Cardiac fibroblast (primary cell): ENCODE measurements around the gene TSPOAP1.

Experiments used
- DNase-seq, 2 donors: peaks; one replicate each; pipeline versions ENCODE4 v3.0.0 to v3.0.0-alpha.2; 2010; ENCODE audit warnings: low read depth in 2 of 2
- H3K4me3 ChIP-seq, 2 donors: replicated peaks in 1 of 2; 1 replicate in 1 of 2; 2 replicates in 1 of 2; pipeline ENCODE4 v1.5.1; 2011; ENCODE audit warnings: low read depth in 2 of 2, low read length in 2 of 2, mild to moderate bottlenecking in 2 of 2, moderate library complexity in 1 of 2
- TF ChIP-seq, protein P1 (sequence below): IDR thresholded peaks from one replicate; pipeline ENCODE4 v1.5.1; 2011; ENCODE audit warnings: low read depth, mild to moderate bottlenecking, low read length, inconsistent platforms

Gene TSPOAP1

DNA sequence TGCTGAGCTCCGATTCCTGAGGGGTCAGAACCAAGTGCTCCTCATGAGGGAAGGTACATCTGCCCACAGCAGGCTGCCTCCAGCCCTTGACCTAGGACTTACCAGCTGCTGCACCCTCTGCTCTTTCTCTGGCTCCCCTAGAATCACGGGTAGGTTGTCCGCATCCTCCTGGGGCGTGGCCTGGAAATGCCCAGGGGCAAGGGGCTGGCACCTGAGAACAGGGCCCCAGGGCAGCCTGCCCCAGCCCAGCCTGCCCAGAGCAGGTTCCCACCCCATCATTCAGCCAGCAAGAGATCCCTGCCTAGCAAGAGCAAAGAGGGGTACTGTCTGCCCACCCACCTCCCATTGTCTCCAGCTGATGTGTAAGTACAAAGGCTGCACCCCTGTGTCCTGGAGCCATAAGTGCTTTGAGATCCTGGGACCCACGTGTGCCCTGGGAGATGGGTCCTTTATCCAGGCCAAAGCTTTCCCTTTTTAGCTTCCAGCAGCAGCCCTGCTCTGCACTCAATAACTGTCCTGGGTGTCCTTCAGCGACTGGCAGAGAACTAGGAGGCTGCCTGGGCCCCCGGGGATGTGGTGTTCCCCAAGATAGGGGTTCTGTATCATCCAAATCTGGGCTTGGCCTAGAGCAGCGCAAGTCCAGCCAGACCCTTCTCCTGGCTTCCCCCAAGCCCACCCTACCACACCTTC, 5.1 kb downstream of the TSPOAP1 start:
- TF ChIP-seq, protein P1, sequence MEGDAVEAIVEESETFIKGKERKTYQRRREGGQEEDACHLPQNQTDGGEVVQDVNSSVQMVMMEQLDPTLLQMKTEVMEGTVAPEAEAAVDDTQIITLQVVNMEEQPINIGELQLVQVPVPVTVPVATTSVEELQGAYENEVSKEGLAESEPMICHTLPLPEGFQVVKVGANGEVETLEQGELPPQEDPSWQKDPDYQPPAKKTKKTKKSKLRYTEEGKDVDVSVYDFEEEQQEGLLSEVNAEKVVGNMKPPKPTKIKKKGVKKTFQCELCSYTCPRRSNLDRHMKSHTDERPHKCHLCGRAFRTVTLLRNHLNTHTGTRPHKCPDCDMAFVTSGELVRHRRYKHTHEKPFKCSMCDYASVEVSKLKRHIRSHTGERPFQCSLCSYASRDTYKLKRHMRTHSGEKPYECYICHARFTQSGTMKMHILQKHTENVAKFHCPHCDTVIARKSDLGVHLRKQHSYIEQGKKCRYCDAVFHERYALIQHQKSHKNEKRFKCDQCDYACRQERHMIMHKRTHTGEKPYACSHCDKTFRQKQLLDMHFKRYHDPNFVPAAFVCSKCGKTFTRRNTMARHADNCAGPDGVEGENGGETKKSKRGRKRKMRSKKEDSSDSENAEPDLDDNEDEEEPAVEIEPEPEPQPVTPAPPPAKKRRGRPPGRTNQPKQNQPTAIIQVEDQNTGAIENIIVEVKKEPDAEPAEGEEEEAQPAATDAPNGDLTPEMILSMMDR, result no peak
- no peak for DNase-seq
- H3K4me3 ChIP-seq, result no peak overlapping the region

DNA sequence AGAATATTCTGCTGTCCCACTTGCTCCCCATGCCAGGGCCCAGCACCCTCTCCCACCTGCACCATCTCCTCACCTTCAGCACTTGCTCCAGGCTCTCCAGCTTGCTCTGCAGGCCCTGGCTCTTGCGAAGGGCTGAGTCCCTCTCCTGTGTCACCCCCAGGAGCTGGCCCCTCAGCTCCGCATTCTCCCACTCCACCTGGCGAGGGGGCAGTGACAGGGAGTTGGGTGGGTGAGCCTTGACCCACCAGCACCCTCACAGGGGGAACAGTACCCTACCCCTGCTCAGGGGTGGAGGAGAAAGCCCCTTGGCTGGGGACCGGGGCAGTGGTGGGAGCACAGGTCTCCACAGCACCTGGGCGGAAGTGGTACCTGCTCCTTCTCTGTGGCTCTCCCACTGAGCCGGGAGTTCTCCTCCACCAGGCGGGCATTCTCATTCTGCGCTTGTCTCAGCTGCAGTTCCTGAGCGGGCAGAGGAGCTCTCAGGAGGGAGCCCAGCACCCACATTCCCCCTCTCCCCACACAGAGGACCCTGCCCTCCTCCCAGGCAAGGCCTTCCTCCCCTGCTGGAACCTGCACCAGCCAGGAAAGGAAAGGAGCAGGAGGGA, 5.9 kb downstream of the TSPOAP1 start:
- no peak overlapping the region for H3K4me3 ChIP-seq
- TF ChIP-seq, protein P1, result no peak
- DNase-seq, result no peak

DNA sequence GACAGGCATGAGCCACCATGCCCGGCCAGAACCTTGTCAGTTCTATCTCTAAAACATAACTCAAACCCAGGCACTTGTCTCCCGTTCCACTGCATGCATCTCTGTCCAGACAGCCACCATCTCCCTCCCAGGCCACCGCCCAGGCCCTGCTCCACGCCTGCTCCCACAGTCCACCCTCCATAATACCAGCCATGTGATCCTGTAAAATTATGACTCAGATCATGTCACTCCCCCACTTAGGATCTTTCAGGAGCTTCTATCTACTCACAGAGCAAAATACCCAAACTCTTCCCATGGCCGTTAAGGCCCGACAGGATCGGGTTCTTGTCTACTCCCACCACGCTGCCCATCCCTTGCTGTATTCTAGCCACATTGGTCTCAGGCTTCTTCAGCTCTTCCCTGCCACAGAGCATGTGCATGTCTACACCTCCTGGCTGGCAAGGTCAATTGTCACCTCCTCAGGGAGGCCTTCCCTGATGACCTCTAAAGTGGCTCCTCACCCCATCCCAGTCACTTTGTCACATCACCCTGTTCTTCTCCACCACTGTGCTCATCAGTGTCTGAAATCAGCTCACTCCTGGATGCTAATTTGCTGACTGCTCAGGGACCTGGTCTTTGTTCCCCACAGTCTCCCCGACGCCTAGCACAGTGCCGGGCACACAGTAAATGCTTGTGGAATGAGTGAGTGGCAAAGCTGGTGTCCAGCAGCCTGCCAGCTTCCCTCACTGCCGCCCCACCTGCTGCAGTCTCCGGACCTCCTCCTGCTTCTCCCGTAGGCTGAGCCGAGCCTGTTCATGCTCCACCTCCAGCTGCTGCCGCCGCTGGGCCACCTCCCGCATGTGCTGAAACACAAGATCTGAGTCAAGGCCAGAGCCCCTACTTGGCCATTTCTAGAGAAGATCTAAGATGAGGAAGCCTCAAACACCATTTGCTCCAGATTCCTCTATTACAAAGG, 6.7 kb downstream of the TSPOAP1 start:
- DNase-seq, result no peak
- no peak overlapping the region for H3K4me3 ChIP-seq
- TF ChIP-seq, protein P1, result no peak

DNA sequence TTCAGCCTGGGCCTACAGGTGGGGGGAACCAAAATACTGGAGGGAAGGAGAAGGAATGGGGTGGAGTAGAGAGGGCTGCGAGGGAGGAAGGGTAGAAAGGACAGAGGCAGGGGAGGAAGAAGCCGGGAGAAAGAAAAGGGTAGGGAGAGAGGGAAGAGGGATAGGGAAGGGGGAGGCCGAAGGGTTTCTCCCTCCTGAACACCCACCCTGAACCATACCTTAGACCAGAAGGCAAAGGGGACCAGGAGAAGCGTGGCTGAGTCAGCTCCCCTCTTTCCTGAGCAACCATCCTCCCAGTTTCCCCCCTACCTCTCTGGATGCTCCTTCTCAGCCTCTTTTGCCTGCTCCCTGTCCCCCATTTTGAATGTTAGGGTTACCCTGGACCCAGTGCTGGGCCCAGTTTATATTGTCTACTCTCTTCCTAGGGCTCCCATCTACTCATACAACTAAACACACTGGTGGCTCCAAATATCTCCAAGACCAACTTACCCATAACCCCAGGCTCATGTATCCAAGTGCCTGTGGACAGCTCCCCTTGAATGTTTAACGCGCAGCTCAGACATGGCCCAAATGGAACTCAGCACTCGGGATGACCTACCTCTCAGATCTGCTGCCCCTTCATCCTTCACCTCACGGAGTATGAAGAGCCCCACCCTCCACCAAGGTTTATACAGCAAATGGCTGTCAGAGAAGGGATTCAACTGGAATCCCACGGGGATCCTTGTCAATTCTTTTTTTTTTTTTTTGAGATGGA, 7.8 kb downstream of the TSPOAP1 start:
- no peak for DNase-seq
- no peak overlapping the region for H3K4me3 ChIP-seq
- TF ChIP-seq, protein P1, result no peak

DNA sequence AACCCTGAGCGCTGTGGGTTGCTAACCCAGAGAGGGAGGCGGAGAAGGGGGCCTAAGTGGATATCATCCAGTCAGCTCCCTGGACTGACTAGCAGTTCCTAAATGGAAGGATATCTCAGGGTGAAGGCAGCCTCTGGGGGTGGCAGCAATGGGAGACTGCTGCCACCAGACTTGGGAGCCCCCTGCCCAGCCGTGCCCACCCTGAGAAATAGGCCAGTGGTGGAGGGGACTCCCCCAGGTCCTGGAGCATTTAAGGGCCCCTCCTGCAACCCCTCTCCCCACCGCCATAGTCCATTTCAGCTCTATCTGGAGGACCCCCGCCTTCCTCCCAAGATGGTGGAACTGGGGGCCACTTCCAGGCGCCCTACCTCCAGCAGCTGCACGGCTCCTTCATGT, 8.4 kb downstream of the TSPOAP1 start:
- no peak for DNase-seq
- H3K4me3 ChIP-seq, result no peak overlapping the region
- TF ChIP-seq, protein P1, result no peak
